PFSK-1 (cell line): Measurements from ENCODE around the gene RGS3.

Source experiments
- FOXP2 ChIP-seq: optimal IDR thresholded peaks from 2 replicates; pipeline ENCODE3; 2011; ENCODE audit warnings: borderline replicate concordance, control low read depth, inconsistent platforms; ENCODE audit not compliant: insufficient read depth; ENCODE audit errors: extremely low read length, extremely low read depth
- POLR2AphosphoS5 ChIP-seq: IDR thresholded peaks from 2 replicates; pipeline ENCODE4 v1.6.1; 2012; ENCODE audit warnings: low read depth, mild to moderate bottlenecking, control low read depth, low read length, moderate library complexity
- SIN3A ChIP-seq: IDR thresholded peaks from 2 replicates; pipeline ENCODE4 v1.6.1; 2012; ENCODE audit warnings: mild to moderate bottlenecking, low read length, moderate library complexity, borderline replicate concordance; ENCODE audit not compliant: insufficient read depth
- TAF1 ChIP-seq: IDR thresholded peaks from 2 replicates; pipeline ENCODE4 v1.6.1; 2012; ENCODE audit warnings: low read length, control low read depth, borderline replicate concordance; ENCODE audit not compliant: insufficient read depth
- TF ChIP-seq, protein P1 (sequence below), 2 experiments: IDR thresholded peaks; 2 replicates each; pipeline versions ENCODE4 v1.6.1 to v1.8.0; 2011 to 2012; ENCODE audit warnings: low read depth in 2 of 2, low read length in 2 of 2, control low read depth in 1 of 2, inconsistent platforms in 1 of 2, mild to moderate bottlenecking in 1 of 2, moderate library complexity in 1 of 2; ENCODE audit not compliant: insufficient read depth in 1 of 2

The RGS3 gene

DNA sequence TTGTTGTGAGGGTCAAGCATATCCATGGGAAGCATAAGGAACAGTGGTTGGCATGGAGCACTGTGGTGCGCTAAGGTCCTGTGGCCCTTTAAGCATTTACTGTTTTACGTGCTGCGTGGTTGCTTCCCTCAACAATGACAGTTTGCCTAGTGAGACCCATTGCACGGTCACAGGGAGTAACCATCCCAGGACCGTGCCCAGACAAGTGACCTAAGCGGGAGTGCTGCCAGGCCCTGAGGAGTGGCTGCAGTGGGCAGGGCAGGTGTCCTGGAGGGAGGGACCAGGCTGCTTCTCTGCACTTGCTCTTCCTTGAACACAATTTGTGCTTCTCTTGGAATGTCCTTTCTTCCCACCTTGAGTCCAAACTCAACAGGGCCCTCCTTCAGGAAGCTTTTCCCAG is 64.6 kb downstream of the RGS3 start:
- TF ChIP-seq POLR2AphosphoS5 (no peak), TAF1 (no peak), FOXP2 (no peak), SIN3A (no peak)
- TF ChIP-seq, protein P1, sequence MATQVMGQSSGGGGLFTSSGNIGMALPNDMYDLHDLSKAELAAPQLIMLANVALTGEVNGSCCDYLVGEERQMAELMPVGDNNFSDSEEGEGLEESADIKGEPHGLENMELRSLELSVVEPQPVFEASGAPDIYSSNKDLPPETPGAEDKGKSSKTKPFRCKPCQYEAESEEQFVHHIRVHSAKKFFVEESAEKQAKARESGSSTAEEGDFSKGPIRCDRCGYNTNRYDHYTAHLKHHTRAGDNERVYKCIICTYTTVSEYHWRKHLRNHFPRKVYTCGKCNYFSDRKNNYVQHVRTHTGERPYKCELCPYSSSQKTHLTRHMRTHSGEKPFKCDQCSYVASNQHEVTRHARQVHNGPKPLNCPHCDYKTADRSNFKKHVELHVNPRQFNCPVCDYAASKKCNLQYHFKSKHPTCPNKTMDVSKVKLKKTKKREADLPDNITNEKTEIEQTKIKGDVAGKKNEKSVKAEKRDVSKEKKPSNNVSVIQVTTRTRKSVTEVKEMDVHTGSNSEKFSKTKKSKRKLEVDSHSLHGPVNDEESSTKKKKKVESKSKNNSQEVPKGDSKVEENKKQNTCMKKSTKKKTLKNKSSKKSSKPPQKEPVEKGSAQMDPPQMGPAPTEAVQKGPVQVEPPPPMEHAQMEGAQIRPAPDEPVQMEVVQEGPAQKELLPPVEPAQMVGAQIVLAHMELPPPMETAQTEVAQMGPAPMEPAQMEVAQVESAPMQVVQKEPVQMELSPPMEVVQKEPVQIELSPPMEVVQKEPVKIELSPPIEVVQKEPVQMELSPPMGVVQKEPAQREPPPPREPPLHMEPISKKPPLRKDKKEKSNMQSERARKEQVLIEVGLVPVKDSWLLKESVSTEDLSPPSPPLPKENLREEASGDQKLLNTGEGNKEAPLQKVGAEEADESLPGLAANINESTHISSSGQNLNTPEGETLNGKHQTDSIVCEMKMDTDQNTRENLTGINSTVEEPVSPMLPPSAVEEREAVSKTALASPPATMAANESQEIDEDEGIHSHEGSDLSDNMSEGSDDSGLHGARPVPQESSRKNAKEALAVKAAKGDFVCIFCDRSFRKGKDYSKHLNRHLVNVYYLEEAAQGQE (IDR thresholded peaks at IDR 0.05; ENCODE audit: insufficient read depth in 1 of 2, low read depth in 2 of 2, low read length in 2 of 2), result no peak

DNA sequence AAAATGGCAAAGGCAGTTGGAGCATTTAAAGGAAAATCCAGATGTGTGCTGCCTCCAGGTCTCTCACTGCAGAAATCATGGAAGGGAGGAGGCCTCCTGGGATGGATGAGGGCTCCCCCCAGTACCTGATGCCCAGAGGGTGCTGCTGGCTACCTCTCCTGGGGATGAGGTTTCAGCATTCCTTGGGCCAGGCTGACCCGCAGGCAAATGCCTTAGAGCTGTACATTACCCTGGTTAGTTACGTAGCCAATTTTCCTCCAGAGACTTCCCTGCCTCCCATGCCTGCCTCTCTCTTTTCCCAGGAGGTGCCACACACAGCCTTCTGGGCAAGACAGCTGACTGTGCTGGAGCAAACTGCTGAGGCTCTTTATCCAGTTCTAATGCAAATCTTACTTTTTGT is 65.3 kb downstream of the RGS3 start:
- TF ChIP-seq FOXP2 (no peak), SIN3A (no peak), POLR2AphosphoS5 (no peak), TAF1 (no peak)
- TF ChIP-seq, protein P1 (IDR thresholded peaks at IDR 0.05; ENCODE audit: insufficient read depth in 1 of 2, low read depth in 2 of 2, low read length in 2 of 2), result no peak

DNA sequence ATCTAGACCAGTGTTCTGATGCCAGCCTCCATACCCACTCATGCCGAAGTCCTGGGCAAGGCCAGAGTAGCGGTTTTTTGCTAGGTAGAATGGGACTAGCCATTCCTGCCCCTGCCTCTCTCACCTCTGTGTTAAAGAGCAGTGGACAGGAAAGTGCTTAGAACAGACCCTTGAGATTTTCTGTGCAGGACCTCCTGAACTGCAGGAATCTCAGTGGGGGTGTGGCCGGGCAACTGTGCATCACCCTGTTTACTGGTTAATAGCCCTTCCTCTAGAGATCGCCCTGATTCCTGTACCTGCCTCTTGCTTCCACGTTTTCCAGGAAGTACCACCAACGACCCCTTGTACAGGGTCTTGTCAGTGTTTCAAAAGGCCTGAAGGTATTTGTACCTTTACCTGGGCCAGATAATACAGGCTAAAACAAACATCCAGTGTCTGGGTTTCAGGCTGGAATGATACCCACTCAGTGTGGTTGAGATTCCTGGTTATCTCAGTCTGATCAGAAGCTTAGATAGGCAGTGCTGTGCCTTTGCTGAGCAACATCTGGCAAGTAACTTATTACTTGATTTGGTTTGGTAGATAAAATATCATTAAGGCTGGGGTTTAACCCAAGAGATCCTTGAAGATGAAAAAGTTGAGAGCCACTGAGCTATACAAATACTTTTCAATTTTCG is 65.9 kb downstream of the RGS3 start:
- TF ChIP-seq FOXP2, result no peak
- TF ChIP-seq POLR2AphosphoS5, result no peak
- TF ChIP-seq, protein P1 (IDR thresholded peaks at IDR 0.05; ENCODE audit: insufficient read depth in 1 of 2, low read depth in 2 of 2, low read length in 2 of 2), result no peak
- no peak for TF ChIP-seq SIN3A
- TF ChIP-seq TAF1, result no peak

DNA sequence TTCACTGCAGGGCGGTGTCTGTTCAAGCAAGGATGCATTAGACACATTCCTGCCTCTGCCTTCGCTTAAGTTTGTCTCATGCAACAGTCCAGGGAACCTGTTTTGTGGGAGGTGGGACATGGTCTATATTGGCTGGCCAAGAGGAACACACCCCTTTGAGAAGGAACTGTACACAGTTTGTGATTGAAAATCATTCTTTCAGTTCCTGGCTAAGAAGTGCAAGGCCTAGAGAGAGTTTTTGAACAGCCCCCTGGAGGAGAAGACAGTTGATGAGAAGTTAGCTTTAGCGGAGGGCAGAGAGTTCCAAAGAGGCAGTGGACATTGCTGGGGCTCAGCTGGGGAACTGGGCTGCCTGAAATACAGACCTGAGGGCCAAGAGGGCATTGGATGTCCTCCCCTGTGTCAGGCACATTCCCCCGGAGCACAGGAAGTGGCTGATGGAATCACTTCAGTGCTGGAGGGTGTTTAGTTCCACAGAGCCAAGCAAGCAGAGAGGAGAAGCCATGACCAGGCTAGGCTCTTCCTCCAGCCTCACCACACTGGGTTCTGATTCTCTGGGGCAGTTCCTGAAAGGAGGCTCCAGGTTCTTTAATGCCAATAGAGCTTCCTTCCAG is 66.6 kb downstream of the RGS3 start:
- no peak for TF ChIP-seq POLR2AphosphoS5
- no peak for TF ChIP-seq FOXP2

DNA sequence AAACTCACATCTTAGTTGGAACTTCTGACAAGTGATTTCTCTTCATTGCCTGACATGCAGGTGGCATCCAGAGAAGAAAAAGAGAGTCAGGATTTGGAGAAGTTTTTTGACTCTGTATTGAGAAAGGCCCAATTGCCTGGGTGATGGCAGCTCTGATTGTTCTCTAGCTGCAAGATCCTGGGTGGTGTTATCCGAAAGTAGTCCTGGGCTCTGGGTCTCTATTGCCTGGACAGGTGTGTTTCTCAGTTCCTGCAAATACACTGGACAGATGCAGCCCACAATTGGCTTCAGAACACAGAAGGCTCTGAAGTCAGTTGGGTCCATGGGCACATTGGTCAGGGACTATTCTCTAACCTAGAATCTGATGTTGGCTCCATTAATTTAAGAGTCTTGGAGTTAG is 67.4 kb downstream of the RGS3 start:
- no peak for TF ChIP-seq POLR2AphosphoS5
- no peak for TF ChIP-seq FOXP2
- TF ChIP-seq, protein P1 (IDR thresholded peaks at IDR 0.05; ENCODE audit: insufficient read depth in 1 of 2, low read depth in 2 of 2, low read length in 2 of 2), result no peak
- TF ChIP-seq TAF1, result no peak
- TF ChIP-seq SIN3A, result no peak
